K562 (cell line): Measurements from ENCODE around the gene ULK1. TPM values are rescaled to one million over a fixed set of nuclear protein-coding genes. Genes with fewer than 3 reads are reported as not detected.
A peak's percentile ranks its signal among the peaks of the same experiment; 100 is the strongest.

Experiments used
- DDX20 ChIP-seq: fragments of 450-650 bp; IDR thresholded peaks from 2 replicates; pipeline ENCODE4 v1.6.1; 2016; ENCODE audit warnings: missing genetic modification characterization, low read depth, mild to moderate bottlenecking, missing compliant biosample characterization, moderate library complexity
- GABPB1 ChIP-seq: sonication (generic); formaldehyde crosslinking; IDR thresholded peaks from 2 replicates; pipeline ENCODE4 v1.8.0; 2022; ENCODE audit warnings: mild to moderate bottlenecking, missing genetic modification reagents
- IFI16 ChIP-seq: fragments of 250-450 bp; sonication (Bioruptor Pico); IDR thresholded peaks from 2 replicates; pipeline ENCODE4 v2.1.2; 2022; ENCODE audit warnings: mild to moderate bottlenecking, inconsistent platforms
- KAT7 ChIP-seq: sonication (generic); formaldehyde crosslinking; IDR thresholded peaks from 2 replicates; pipeline ENCODE4 v1.8.0; 2022; ENCODE audit warnings: missing genetic modification reagents, mild to moderate bottlenecking, borderline replicate concordance
- KLF1 ChIP-seq: fragments of 450-650 bp; IDR thresholded peaks from 2 replicates; pipeline ENCODE4 v1.6.1; 2016; ENCODE audit warnings: missing genetic modification characterization, missing compliant biosample characterization
- NUFIP1 ChIP-seq: fragments of 450-650 bp; IDR thresholded peaks from 2 replicates; pipeline ENCODE4 v1.6.1; 2018; ENCODE audit not compliant: partially characterized antibody
- RCOR1 ChIP-seq, 2 experiments: IDR thresholded peaks; 2 replicates each; pipeline ENCODE4 v1.6.1; 2012; ENCODE audit warnings: low read depth in 2 of 2, low read length in 2 of 2, borderline replicate concordance in 1 of 2, improper control_type of control experiment in 1 of 2
- SIN3A ChIP-seq, 2 experiments: fragments of 150-350 bp in 1 of 2; IDR thresholded peaks; 2 replicates each; pipeline ENCODE4 v1.6.1; 2011 to 2016; ENCODE audit warnings: borderline replicate concordance in 2 of 2, low read depth in 2 of 2, low read length in 2 of 2, mild to moderate bottlenecking in 2 of 2, moderate library complexity in 2 of 2; ENCODE audit not compliant: control insufficient read depth in 1 of 2
- SRSF7 ChIP-seq: fragments of 200-400 bp; formaldehyde crosslinking; optimal IDR thresholded peaks from 2 replicates; pipeline ENCODE3; 2017; ENCODE audit warnings: mild to moderate bottlenecking, low read depth, low read length
- ZC3H11A ChIP-seq: IDR thresholded peaks from 2 replicates; pipeline ENCODE4 v1.6.1; 2012; ENCODE audit warnings: low read depth, low read length, improper control_type of control experiment
- ZEB2 ChIP-seq: fragments of 450-650 bp; IDR thresholded peaks from 2 replicates; pipeline ENCODE4 v1.6.1; 2016
- ZFX ChIP-seq: sonication (generic); formaldehyde crosslinking; IDR thresholded peaks from 2 replicates; pipeline ENCODE4 v1.8.0; 2022; ENCODE audit warnings: mild to moderate bottlenecking, missing genetic modification reagents, moderate library complexity
- ZZZ3 ChIP-seq: fragments of 450-650 bp; IDR thresholded peaks from 2 replicates; pipeline ENCODE4 v1.6.1; 2016; ENCODE audit warnings: antibody characterized with exemption, mild to moderate bottlenecking, moderate library complexity
- polyA plus RNA-seq, 8 experiments: library from polyadenylated mRNA; depleted of rRNA in 4 of 8; stranded (reverse) in 5 of 8; unstranded in 3 of 8; fragments of >200 nt; fragmentation: Nextera tagmentation in 2 of 8; fragmentation: Illumina TruSeq in 1 of 8; extraction: Ambion mirVana in 2 of 8; extraction: Trizol in 1 of 8; gene quantifications; 2 replicates each; pipeline versions ENCODE4 v1.2.1 to v1.2.3, GENCODE V29; 2011 to 2014; ENCODE audit warnings: inconsistent platforms in 1 of 8, missing spikeins in 1 of 8
- total RNA-seq, 7 experiments: library from RNA; depleted of rRNA in 6 of 7; stranded (reverse); fragments of >200 nt in 6 of 7; fragmentation: Illumina TruSeq in 2 of 7; extraction: Trizol in 2 of 7; gene quantifications; 2 replicates each; pipeline versions ENCODE4 v1.2.1 to v1.2.3, GENCODE V29; 2011 to 2021; ENCODE audit warnings: low replicate concordance in 1 of 7
- TF ChIP-seq, protein P1 (sequence below): fragments of 250-450 bp; sonication (Bioruptor Pico); IDR thresholded peaks from 2 replicates; pipeline ENCODE4 v1.8.0; 2022; ENCODE audit warnings: moderate library complexity, mild to moderate bottlenecking, inconsistent platforms
- TF ChIP-seq, protein P2 (sequence below): sonication (generic); formaldehyde crosslinking; IDR thresholded peaks from 2 replicates; pipeline ENCODE4 v1.9.0; 2022; ENCODE audit warnings: mild to moderate bottlenecking, missing genetic modification reagents
- TF ChIP-seq, protein P3 (sequence below): fragments of 450-650 bp; IDR thresholded peaks from 2 replicates; pipeline ENCODE4 v1.6.1; 2016; ENCODE audit warnings: mild to moderate bottlenecking
- TF ChIP-seq, protein P4 (sequence below): fragments of 450-650 bp; IDR thresholded peaks from 2 replicates; pipeline ENCODE4 v1.6.1; 2016; ENCODE audit warnings: antibody characterized with exemption
- TF ChIP-seq, protein P5 (sequence below): fragments of 450-650 bp; IDR thresholded peaks from 2 replicates; pipeline ENCODE4 v1.7.1; 2018; ENCODE audit warnings: mild to moderate bottlenecking, low read depth; ENCODE audit not compliant: partially characterized antibody
- TF ChIP-seq, protein P6 (sequence below): sonication (generic); formaldehyde crosslinking; IDR thresholded peaks from 2 replicates; pipeline ENCODE4 v1.8.0; 2022; ENCODE audit warnings: mild to moderate bottlenecking, missing genetic modification reagents

The ULK1 gene
- total and polyA plus RNA-seq, 9 of the 15 experiments (the other 6 are each of a cell fraction or from before 2014, with no cell fraction given) = 0.15 to 29.4 (median 2.5) TPM

DNA sequence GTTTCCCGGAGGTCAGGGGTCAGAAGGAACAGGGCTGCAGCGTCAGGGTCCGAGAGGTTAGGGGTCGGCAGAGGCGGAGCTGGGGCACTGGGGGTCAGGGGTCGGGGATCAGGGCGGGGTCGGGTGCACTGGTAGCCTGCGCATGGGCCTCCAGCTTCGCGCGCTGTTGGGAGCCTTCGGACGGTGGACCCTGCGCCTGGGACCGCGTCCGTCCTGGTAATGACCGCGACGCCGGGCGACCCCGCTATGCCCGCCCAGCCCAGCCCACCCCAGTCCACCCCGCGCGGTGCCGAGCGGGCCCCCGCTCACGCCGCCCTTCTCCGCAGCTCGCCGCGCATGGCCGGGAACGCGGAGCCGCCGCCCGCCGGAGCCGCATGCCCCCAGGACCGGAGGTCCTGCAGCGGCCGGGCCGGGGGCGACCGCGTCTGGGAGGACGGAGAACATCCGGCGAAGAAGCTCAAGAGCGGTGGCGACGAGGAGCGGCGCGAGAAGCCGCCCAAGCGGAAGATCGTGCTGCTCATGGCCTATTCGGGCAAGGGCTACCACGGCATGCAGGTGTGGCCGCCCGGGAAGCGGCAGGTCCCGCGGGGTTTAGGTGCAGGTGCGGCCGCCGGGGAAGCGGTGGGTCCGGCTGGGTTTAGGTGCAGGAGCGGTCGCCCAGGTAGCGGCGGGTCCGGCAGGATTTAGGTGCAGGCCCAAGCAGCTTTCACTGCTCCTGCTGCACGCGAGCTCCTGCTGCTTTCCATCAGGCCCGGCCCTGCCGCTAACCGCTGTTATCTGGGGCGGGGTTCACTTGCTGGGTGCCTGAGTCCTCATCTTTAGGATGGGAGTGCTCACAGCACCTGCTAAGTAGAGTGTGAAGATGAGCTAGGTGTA, 35.4 kb downstream of the ULK1 start (continued):
- 0 out of 4 replicates have a peak, but pooled peaks of 1 of the 2 experiments have one; percentile 21 for TF ChIP-seq RCOR1 (IDR thresholded peaks at IDR 0.05; ENCODE audit: borderline replicate concordance in 1 of 2, low read depth in 2 of 2, low read length in 2 of 2)
- TF ChIP-seq ZC3H11A = no peak
- TF ChIP-seq, protein P1, sequence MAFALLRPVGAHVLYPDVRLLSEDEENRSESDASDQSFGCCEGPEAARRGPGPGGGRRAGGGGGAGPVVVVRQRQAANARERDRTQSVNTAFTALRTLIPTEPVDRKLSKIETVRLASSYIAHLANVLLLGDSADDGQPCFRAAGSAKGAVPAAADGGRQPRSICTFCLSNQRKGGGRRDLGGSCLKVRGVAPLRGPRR (CRISPR knock-in tag) = no peak
- TF ChIP-seq, protein P2, sequence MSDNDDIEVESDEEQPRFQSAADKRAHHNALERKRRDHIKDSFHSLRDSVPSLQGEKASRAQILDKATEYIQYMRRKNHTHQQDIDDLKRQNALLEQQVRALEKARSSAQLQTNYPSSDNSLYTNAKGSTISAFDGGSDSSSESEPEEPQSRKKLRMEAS = no peak
- no peak for TF ChIP-seq IFI16
- peak; percentile 55 for TF ChIP-seq ZFX (CRISPR knock-in tag)
- TF ChIP-seq, protein P3, sequence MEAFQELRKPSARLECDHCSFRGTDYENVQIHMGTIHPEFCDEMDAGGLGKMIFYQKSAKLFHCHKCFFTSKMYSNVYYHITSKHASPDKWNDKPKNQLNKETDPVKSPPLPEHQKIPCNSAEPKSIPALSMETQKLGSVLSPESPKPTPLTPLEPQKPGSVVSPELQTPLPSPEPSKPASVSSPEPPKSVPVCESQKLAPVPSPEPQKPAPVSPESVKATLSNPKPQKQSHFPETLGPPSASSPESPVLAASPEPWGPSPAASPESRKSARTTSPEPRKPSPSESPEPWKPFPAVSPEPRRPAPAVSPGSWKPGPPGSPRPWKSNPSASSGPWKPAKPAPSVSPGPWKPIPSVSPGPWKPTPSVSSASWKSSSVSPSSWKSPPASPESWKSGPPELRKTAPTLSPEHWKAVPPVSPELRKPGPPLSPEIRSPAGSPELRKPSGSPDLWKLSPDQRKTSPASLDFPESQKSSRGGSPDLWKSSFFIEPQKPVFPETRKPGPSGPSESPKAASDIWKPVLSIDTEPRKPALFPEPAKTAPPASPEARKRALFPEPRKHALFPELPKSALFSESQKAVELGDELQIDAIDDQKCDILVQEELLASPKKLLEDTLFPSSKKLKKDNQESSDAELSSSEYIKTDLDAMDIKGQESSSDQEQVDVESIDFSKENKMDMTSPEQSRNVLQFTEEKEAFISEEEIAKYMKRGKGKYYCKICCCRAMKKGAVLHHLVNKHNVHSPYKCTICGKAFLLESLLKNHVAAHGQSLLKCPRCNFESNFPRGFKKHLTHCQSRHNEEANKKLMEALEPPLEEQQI = no peak
- no peak for TF ChIP-seq GABPB1 (CRISPR knock-in tag)
- no peak for TF ChIP-seq NUFIP1
- TF ChIP-seq KAT7 (CRISPR knock-in tag) = no peak
- TF ChIP-seq ZEB2 = no peak
- TF ChIP-seq SRSF7 = no peak
- TF ChIP-seq, protein P4, sequence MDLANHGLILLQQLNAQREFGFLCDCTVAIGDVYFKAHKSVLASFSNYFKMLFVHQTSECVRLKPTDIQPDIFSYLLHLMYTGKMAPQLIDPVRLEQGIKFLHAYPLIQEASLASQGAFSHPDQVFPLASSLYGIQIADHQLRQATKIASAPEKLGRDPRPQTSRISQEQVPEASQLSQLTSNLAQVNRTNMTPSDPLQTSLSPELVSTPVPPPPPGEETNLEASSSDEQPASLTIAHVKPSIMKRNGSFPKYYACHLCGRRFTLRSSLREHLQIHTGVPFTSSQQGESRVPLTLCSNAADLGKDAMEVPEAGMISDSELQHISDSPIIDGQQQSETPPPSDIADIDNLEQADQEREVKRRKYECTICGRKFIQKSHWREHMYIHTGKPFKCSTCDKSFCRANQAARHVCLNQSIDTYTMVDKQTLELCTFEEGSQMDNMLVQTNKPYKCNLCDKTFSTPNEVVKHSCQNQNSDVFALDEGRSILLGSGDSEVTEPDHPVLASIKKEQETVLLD = no peak
- 0 out of 4 replicates have a peak, but pooled peaks of 1 of the 2 experiments have one; percentile 35 for TF ChIP-seq SIN3A (IDR thresholded peaks at IDR 0.05; ENCODE audit: borderline replicate concordance in 2 of 2, control insufficient read depth in 1 of 2, low read depth in 2 of 2, low read length in 2 of 2)
- TF ChIP-seq, protein P5, sequence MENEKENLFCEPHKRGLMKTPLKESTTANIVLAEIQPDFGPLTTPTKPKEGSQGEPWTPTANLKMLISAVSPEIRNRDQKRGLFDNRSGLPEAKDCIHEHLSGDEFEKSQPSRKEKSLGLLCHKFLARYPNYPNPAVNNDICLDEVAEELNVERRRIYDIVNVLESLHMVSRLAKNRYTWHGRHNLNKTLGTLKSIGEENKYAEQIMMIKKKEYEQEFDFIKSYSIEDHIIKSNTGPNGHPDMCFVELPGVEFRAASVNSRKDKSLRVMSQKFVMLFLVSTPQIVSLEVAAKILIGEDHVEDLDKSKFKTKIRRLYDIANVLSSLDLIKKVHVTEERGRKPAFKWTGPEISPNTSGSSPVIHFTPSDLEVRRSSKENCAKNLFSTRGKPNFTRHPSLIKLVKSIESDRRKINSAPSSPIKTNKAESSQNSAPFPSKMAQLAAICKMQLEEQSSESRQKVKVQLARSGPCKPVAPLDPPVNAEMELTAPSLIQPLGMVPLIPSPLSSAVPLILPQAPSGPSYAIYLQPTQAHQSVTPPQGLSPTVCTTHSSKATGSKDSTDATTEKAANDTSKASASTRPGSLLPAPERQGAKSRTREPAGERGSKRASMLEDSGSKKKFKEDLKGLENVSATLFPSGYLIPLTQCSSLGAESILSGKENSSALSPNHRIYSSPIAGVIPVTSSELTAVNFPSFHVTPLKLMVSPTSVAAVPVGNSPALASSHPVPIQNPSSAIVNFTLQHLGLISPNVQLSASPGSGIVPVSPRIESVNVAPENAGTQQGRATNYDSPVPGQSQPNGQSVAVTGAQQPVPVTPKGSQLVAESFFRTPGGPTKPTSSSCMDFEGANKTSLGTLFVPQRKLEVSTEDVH = no peak
- TF ChIP-seq, protein P6, sequence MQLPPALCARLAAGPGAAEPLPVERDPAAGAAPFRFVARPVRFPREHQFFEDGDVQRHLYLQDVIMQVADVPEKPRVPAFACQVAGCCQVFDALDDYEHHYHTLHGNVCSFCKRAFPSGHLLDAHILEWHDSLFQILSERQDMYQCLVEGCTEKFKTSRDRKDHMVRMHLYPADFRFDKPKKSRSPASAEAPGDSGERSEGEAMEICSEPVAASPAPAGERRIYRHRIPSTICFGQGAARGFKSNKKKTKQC = peak; percentile 55; the same call in 1 of the 2 replicates
- TF ChIP-seq ZZZ3 = no peak
- TF ChIP-seq DDX20 = no peak
- peak; percentile 72 for TF ChIP-seq KLF1 (tag)
